Trophoblast cell (in vitro differentiated cells and primary cell): ENCODE results near the gene FHAD1.

Experiments
- DNase-seq, 2 donors: peaks; one replicate each; pipeline ENCODE4 v3.0.0-alpha.2; 2016
- H2AFZ ChIP-seq: 2 replicates; pipeline ENCODE4 v1.6.1; 2013; ENCODE audit warnings: low read length, moderate library complexity, mild to moderate bottlenecking; ENCODE audit not compliant: insufficient read depth, poor library complexity
- H2AK5ac ChIP-seq: 2 replicates; pipeline ENCODE4 v1.6.1; 2013; ENCODE audit warnings: mild to moderate bottlenecking, low read length
- H2BK120ac ChIP-seq: 2 replicates; pipeline ENCODE4 v1.6.1; 2013; ENCODE audit warnings: low read length, mild to moderate bottlenecking, moderate library complexity; ENCODE audit not compliant: insufficient read depth, poor library complexity
- H2BK12ac ChIP-seq: 2 replicates; pipeline ENCODE4 v1.6.1; 2013; ENCODE audit warnings: mild to moderate bottlenecking, low read length, moderate library complexity
- H2BK5ac ChIP-seq: 2 replicates; pipeline ENCODE4 v1.6.1; 2013; ENCODE audit warnings: low read length, low read depth, moderate library complexity, mild to moderate bottlenecking; ENCODE audit not compliant: poor library complexity
- H3K14ac ChIP-seq: 2 replicates; pipeline ENCODE4 v1.6.1; 2013; ENCODE audit warnings: mild to moderate bottlenecking, low read length
- H3K18ac ChIP-seq: 2 replicates; pipeline ENCODE4 v1.6.1; 2013; ENCODE audit warnings: mild to moderate bottlenecking, low read length
- H3K23ac ChIP-seq: 2 replicates; pipeline ENCODE4 v1.6.1; 2013; ENCODE audit warnings: low read length
- H3K27ac ChIP-seq: 2 replicates; pipeline ENCODE4 v1.5.1; 2013; ENCODE audit warnings: low read depth, mild to moderate bottlenecking, inconsistent platforms, low read length, moderate library complexity
- H3K27me3 ChIP-seq: 2 replicates; pipeline ENCODE4 v1.6.1; 2013; ENCODE audit warnings: inconsistent platforms, mild to moderate bottlenecking, low read length, moderate library complexity; ENCODE audit not compliant: insufficient read depth
- H3K36me3 ChIP-seq, 2 experiments: 1 replicate in 1 of 2; 2 replicates in 1 of 2; pipeline ENCODE4 v1.6.1; 2013; ENCODE audit warnings: low read length in 2 of 2, mild to moderate bottlenecking in 2 of 2, moderate library complexity in 1 of 2; ENCODE audit not compliant: insufficient read depth in 2 of 2, control insufficient read depth in 1 of 2
- H3K4ac ChIP-seq: 2 replicates; pipeline ENCODE4 v1.6.1; 2013; ENCODE audit warnings: low read depth, mild to moderate bottlenecking, low read length, moderate library complexity
- H3K4me1 ChIP-seq, 2 experiments: 1 replicate in 1 of 2; 2 replicates in 1 of 2; pipeline ENCODE4 v1.6.1; 2013; ENCODE audit warnings: low read length in 2 of 2, mild to moderate bottlenecking in 2 of 2, moderate library complexity in 1 of 2; ENCODE audit not compliant: insufficient read depth in 2 of 2, control insufficient read depth in 1 of 2
- H3K4me2 ChIP-seq: 2 replicates; pipeline ENCODE4 v1.6.1; 2013; ENCODE audit warnings: inconsistent platforms, mild to moderate bottlenecking, low read length, moderate library complexity
- H3K4me3 ChIP-seq: 2 replicates; pipeline ENCODE4 v1.5.1; 2013; ENCODE audit warnings: mild to moderate bottlenecking, low read depth, low read length, inconsistent platforms
- H3K79me1 ChIP-seq: one replicate; pipeline ENCODE4 v1.6.1; 2013; ENCODE audit warnings: low read length
- H3K79me2 ChIP-seq: 2 replicates; pipeline ENCODE4 v1.6.1; 2013; ENCODE audit warnings: low read length, mild to moderate bottlenecking; ENCODE audit not compliant: control insufficient read depth, insufficient read depth, poor library complexity
- H3K9ac ChIP-seq: 2 replicates; pipeline ENCODE4 v1.6.1; 2013; ENCODE audit warnings: mild to moderate bottlenecking, low read length
- H3K9me3 ChIP-seq: 2 replicates; pipeline ENCODE4 v1.6.1; 2013; ENCODE audit warnings: low read depth, mild to moderate bottlenecking, control low read depth, inconsistent platforms, low read length; ENCODE audit not compliant: insufficient read depth
- H4K12ac ChIP-seq: 2 replicates; pipeline ENCODE4 v1.6.1; 2013; ENCODE audit warnings: low read depth, mild to moderate bottlenecking, low read length, moderate library complexity
- H4K8ac ChIP-seq: 2 replicates; pipeline ENCODE4 v1.6.1; 2013; ENCODE audit warnings: low read depth, mild to moderate bottlenecking, low read length, moderate library complexity
- H4K91ac ChIP-seq: one replicate; pipeline ENCODE4 v1.6.1; 2013; ENCODE audit warnings: low read depth, mild to moderate bottlenecking, low read length, moderate library complexity
- WGBS: extraction: QIAGEN DNeasy Blood & Tissue Kit; methylation state at CpG from one replicate; pipeline ENCODE4 v1.1.7; 2013; ENCODE audit warnings: missing lambda C conversion rate; ENCODE audit not compliant: insufficient read length, insufficient coverage; ENCODE audit errors: extremely low coverage; 5-methylcytosine and 5-hydroxymethylcytosine counted together

The FHAD1 gene

DNA sequence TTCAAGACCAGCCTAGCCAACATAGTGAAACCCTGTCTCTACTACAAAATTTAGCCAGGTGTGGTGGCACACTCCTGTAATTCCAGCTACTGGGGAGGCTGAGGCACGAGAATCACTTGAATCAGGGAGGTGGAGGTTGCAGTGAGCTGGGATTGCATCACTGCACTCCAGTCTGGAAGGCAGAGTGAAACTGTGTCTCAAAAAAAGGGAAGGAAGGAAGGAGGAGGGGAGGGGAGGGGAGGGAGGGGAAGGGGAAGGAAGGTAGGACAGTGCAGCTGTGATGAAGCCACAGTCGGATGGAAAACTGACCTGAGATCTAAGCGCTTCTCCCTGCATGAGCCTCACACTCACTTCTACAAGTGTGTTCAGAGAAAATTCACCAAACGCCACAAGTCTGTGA, 22.0 kb upstream of the FHAD1 start:
- no peak overlapping the region for H3K23ac ChIP-seq
- DNase-seq = no peak

DNA sequence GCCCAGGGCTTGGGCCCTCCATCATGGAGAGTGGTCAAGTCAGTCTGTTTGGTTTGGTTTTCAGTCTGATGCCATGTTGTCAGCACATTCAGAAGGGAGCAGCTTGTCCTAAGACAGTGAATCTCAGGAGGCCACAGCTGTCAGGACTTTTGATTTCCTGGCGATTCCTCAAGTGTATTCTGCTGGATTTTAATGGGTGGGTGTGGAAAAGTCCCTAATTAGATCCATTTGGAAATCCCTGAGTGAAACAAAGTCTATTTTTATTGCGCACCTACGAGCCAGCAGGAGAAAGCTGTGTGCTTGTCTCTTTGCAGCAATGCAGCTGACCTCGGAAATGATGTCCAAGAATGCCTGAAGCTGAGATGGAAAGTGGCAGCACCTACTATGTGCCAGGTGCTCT, 21.6 kb upstream of the FHAD1 start:
- no CpG with 5 or more reads among the region's 4 CpGs for WGBS
- Histone ChIP-seq H3K14ac (no peak overlapping the region), H4K12ac (no peak overlapping the region), H3K79me2 (no peaks in the 10 kb centered on the region), H4K8ac (no peak overlapping the region), H2BK120ac (no peak overlapping the region), H3K27ac (no peak overlapping the region), H3K4ac (no peak overlapping the region), H3K18ac (no peak overlapping the region), H3K4me1 (peaks cover 12 to 15% of the 10 kb centered on the region in 2 experiments), H2AFZ (no peak overlapping the region), H3K23ac (no peak overlapping the region), H4K91ac (peak overlapping the region; percentile 7), H2BK5ac (no peak overlapping the region), H3K9me3 (no peaks in the 10 kb centered on the region), H3K4me2 (no peak overlapping the region), H3K9ac (no peak overlapping the region), H3K4me3 (no peak overlapping the region), H3K79me1 (peaks cover 3% of the 10 kb centered on the region), H2AK5ac (no peak overlapping the region), H2BK12ac (no peak overlapping the region), H3K27me3 (no peaks in the 10 kb centered on the region), H3K36me3 (peaks cover 0 to 2% of the 10 kb centered on the region in 2 experiments)
- no peak for DNase-seq

More for the DNA sequence above, 22.0 kb upstream of the FHAD1 start:
- H3K4me2 ChIP-seq = no peak overlapping the region
- no peak overlapping the region for H3K4me3 ChIP-seq
- no peak overlapping the region for H2AK5ac ChIP-seq
- no peak overlapping the region for H4K8ac ChIP-seq
- no peak overlapping the region for H4K12ac ChIP-seq
- peak overlapping the region; percentile 7 for H4K91ac ChIP-seq
- H3K27ac ChIP-seq = no peak overlapping the region
- WGBS = no CpG with 5 or more reads among the region's 4 CpGs
- no peak overlapping the region for H3K18ac ChIP-seq
- H3K4ac ChIP-seq = no peak overlapping the region
- H3K79me1 ChIP-seq = peaks cover 3% of the 10 kb centered on the region
- H2BK5ac ChIP-seq = no peak overlapping the region
- no peak overlapping the region for H3K9ac ChIP-seq
- no peaks in the 10 kb centered on the region for H3K9me3 ChIP-seq
- no peaks in the 10 kb centered on the region for H3K27me3 ChIP-seq
- peaks cover 12 to 15% of the 10 kb centered on the region in 2 experiments for H3K4me1 ChIP-seq
- H3K14ac ChIP-seq = no peak overlapping the region
- H2BK12ac ChIP-seq = no peak overlapping the region
- no peak overlapping the region for H2AFZ ChIP-seq
- H3K79me2 ChIP-seq = no peaks in the 10 kb centered on the region
- peaks cover under 1 to 2% of the 10 kb centered on the region in 2 experiments for H3K36me3 ChIP-seq
- H2BK120ac ChIP-seq = no peak overlapping the region

DNA sequence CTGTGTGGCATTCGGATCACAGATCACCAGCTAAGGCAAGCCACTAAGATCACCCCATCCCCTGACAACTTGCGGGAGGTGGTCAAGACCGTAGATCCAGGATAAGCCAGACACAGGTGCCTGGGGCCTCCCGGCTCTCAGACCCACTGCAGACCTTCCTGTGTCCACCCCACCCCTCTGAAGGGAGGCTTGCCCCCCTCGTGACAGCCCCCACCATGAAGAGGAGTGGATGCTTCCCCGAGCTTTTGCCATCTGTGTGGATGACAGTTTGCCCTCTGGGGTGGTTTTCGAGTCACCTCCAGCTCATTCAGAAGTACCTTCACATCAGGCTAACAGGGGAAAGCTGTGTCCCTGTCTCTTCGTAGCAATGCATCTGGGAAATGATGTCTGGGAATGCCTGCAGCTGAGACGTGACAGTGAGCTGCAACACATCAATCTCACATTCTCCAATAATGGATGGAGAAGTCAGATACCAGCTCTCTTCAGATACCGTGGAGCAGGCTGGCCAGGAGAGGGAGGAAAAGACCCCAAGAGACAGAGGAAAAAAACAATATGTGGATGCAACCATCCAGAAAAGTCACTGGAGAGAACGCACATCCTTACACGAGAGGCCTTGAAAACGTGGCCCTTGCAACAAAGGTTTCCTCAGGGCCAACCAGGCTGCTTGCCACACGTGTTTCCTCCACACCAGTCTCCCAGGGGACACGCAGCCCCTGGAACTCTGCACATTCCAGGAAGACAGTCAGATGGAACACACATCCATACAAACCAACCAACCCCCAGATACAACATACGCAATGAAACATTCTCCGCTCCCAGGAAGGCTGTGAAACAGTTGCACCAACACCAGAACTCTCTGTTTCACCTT, 20.4 kb upstream of the FHAD1 start:
- Histone ChIP-seq H3K4me1 (peaks cover 12 to 15% of the 10 kb centered on the region in 2 experiments), H3K36me3 (peaks cover 0 to 2% of the 10 kb centered on the region in 2 experiments), H3K14ac (no peak overlapping the region), H2BK12ac (peak overlapping the region; percentile 32), H3K79me2 (no peaks in the 10 kb centered on the region), H4K91ac (peak overlapping the region; percentile 39), H4K8ac (no peak overlapping the region), H4K12ac (no peak overlapping the region), H3K9me3 (no peaks in the 10 kb centered on the region), H3K4me2 (peak overlapping the region; percentile 8), H3K4ac (no peak overlapping the region), H3K27ac (peak overlapping the region; percentile 33), H2BK120ac (no peak overlapping the region), H3K4me3 (no peak overlapping the region), H3K79me1 (peaks cover 3% of the 10 kb centered on the region), H3K9ac (no peak overlapping the region), H2AFZ (no peak overlapping the region), H3K23ac (no peak overlapping the region), H2BK5ac (no peak overlapping the region), H2AK5ac (no peak overlapping the region), H3K18ac (no peak overlapping the region), H3K27me3 (no peaks in the 10 kb centered on the region)
- no peak for DNase-seq
- no CpG with 5 or more reads among the region's 17 CpGs for WGBS

DNA sequence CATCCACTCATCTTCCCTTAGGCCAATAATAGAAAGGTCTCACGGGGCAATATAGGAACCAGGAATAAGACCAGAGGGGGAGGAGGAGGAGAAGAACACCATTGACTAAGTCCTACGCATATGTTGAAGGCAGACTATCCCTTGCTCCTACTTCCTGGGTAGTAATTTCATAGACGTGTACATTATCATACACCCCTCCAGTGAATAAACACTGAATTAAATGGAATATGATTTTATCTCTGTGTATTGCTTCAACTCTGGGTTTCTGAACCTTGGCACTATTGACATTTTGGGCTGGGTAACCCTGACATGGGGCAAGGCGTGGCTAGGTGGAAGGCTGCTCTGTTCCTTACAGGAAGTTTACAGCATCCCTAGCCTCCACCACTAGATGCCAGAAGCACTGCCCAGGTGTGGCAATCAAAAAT, 17.3 kb upstream of the FHAD1 start:
- no peak overlapping the region for H3K4ac ChIP-seq
- no peak overlapping the region for H2BK120ac ChIP-seq
- no peak overlapping the region for H3K23ac ChIP-seq
- no peak overlapping the region for H3K14ac ChIP-seq
- WGBS = no CpG with 5 or more reads among the region's 4 CpGs
- no peaks in the 10 kb centered on the region for H3K79me2 ChIP-seq
- H2AK5ac ChIP-seq = no peak overlapping the region
- no peak overlapping the region for H3K27ac ChIP-seq
- no peaks in the 10 kb centered on the region for H3K27me3 ChIP-seq
- no peaks in the 10 kb centered on the region for H3K79me1 ChIP-seq
- no peak overlapping the region for H4K91ac ChIP-seq
- H3K36me3 ChIP-seq = no peaks in the 10 kb centered on the region
- no peaks in the 10 kb centered on the region for H3K9me3 ChIP-seq
- H2AFZ ChIP-seq = no peak overlapping the region
- H4K8ac ChIP-seq = no peak overlapping the region
- H3K4me1 ChIP-seq = peaks cover 12 to 15% of the 10 kb centered on the region in 2 experiments
- H3K4me3 ChIP-seq = no peak overlapping the region
- H2BK12ac ChIP-seq = no peak overlapping the region
- no peak overlapping the region for H3K18ac ChIP-seq
- no peak overlapping the region for H3K4me2 ChIP-seq
- no peak overlapping the region for H4K12ac ChIP-seq
- no peak for DNase-seq
- no peak overlapping the region for H2BK5ac ChIP-seq
- H3K9ac ChIP-seq = peak overlapping the region; percentile 24
